Measurements from ENCODE around the gene IQCH.

DNA sequence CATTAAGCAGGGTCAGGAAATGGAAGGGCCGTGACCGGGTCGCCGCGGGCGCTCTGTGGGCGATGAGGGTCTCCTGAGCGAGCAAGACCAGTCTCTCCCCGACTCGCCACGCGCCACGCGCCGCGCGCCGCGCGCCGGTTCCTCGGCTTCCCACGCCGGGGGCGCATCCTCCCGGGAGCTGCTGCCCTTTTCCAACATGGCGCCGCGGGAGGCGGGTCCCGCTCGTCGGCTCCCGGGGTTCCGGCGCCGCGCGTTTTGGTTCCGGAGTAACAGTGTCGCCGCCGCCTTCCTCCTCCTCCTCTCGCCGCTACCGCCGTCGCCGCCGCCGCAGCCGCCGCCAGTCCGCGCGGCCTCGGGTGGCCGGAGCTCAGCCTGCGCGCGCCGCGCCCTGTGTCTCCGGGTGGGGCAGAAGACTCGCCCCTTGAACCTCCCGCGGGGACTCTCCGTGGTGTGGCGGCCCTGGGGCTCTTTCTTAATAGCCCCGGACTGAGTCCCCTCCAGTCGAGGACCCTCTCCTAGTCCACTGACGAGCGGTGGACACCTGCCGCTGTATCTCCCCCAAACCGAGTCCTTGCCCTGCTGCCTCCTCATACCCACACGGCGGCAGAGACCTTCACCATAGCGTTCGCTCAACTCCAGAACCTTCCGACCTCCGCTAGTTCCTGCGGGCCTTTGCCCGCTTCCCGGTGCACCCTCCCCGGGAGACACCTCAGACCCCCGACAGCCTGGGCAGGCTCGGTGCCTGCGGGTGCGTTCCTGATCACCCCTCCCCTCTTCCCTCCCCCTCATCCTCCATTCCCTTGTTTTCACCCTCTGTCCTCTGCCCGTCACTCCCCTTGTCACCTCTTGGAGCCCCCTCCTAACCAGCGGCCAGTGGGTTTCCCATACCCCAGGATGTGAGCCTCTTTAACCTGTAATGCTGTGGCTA is 288.1 kb downstream of the IQCH start, which contains the start of gene MAP2K5:
- TF ChIP-seq, protein P1, sequence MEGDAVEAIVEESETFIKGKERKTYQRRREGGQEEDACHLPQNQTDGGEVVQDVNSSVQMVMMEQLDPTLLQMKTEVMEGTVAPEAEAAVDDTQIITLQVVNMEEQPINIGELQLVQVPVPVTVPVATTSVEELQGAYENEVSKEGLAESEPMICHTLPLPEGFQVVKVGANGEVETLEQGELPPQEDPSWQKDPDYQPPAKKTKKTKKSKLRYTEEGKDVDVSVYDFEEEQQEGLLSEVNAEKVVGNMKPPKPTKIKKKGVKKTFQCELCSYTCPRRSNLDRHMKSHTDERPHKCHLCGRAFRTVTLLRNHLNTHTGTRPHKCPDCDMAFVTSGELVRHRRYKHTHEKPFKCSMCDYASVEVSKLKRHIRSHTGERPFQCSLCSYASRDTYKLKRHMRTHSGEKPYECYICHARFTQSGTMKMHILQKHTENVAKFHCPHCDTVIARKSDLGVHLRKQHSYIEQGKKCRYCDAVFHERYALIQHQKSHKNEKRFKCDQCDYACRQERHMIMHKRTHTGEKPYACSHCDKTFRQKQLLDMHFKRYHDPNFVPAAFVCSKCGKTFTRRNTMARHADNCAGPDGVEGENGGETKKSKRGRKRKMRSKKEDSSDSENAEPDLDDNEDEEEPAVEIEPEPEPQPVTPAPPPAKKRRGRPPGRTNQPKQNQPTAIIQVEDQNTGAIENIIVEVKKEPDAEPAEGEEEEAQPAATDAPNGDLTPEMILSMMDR (IDR thresholded peaks at IDR 0.05), result no peak
- peak in 1 of 2 donors; percentile 81 for TF ChIP-seq POLR2A (IDR thresholded peaks at IDR 0.05)

All from thyroid gland (tissue), 4 donors.